IMR-90 (cell line): ENCODE data around the gene LIN52. TPM values are rescaled to one million over a fixed set of nuclear protein-coding genes. Genes with fewer than 3 reads are reported as not detected.

Experiments
- ATAC-seq: fragments of 200-7000 bp; cut with Tn5 transposase; 2 replicates; pipeline ENCODE4 v1.9.1; 2020; ENCODE audit warnings: low read depth, mild to moderate bottlenecking, moderate library complexity
- BruUV-seq: library from RNA; stranded (reverse); fragments of 400-500 nt; replicated peaks from 2 replicates; lab custom pipeline; 2021; lab: Mats Ljungman, UMichigan
- CTCF ChIA-PET: fragments of 300-600 bp; formaldehyde crosslinking; extraction: SDS; loops from one replicate; lab custom pipeline; 2021; ENCODE audit warnings: antibody characterized with exemption; lab: Yijun Ruan, JAX
- POLR2A ChIA-PET: fragments of 300-600 bp; sonication (Branson Sonifier 250); formaldehyde crosslinking; loops from one replicate; lab custom pipeline; 2022; ENCODE audit warnings: antibody characterized with exemption; ENCODE audit not compliant: unreplicated experiment; lab: Charles Lee
- DNase-seq: peaks from one replicate; pipeline ENCODE4 v3.0.0; 2013
- H2AFZ ChIP-seq: replicated peaks from 2 replicates; pipeline ENCODE3; 2013; ENCODE audit warnings: low read length, mild to moderate bottlenecking; ENCODE audit not compliant: poor library complexity
- H2AK5ac ChIP-seq: 2 replicates; pipeline ENCODE4 v1.6.1; 2013; ENCODE audit warnings: low read depth, low read length, inconsistent platforms
- H2AK9ac ChIP-seq: replicated peaks from 2 replicates; pipeline ENCODE3; 2013; ENCODE audit warnings: mild to moderate bottlenecking, low read depth, low read length, moderate library complexity; ENCODE audit not compliant: poor library complexity
- H2BK120ac ChIP-seq: 2 replicates; pipeline ENCODE4 v1.6.1; 2013; ENCODE audit warnings: low read depth, low read length, inconsistent platforms
- H2BK15ac ChIP-seq: 3 replicates; pipeline ENCODE4 v1.6.1; 2013; ENCODE audit warnings: low read depth, low read length, inconsistent platforms
- H2BK20ac ChIP-seq: 2 replicates; pipeline ENCODE4 v1.6.1; 2013; ENCODE audit warnings: low read depth, mild to moderate bottlenecking, inconsistent platforms, low read length, moderate library complexity
- H2BK5ac ChIP-seq: 2 replicates; pipeline ENCODE4 v1.6.1; 2013; ENCODE audit warnings: mild to moderate bottlenecking, low read depth, low read length, inconsistent platforms; ENCODE audit not compliant: poor library complexity, severe bottlenecking
- H3K14ac ChIP-seq: replicated peaks from 2 replicates; pipeline ENCODE4 v1.6.1; 2013; ENCODE audit warnings: low read depth, low read length, inconsistent platforms
- H3K18ac ChIP-seq: 2 replicates; pipeline ENCODE4 v1.6.1; 2013; ENCODE audit warnings: low read depth, low read length, control low read depth
- H3K23ac ChIP-seq: 2 replicates; pipeline ENCODE4 v1.6.1; 2013; ENCODE audit warnings: low read depth, low read length, inconsistent platforms
- H3K27ac ChIP-seq: 2 replicates; pipeline ENCODE4 v1.5.1; 2013; ENCODE audit warnings: mild to moderate bottlenecking, control low read depth, low read length; ENCODE audit not compliant: insufficient read depth
- H3K27me3 ChIP-seq: 2 replicates; pipeline ENCODE4 v1.6.1; 2013; ENCODE audit warnings: low read length; ENCODE audit not compliant: control insufficient read depth, insufficient read depth
- H3K36me3 ChIP-seq: 2 replicates; pipeline ENCODE4 v1.6.1; 2013; ENCODE audit warnings: low read length, mixed read lengths; ENCODE audit not compliant: control insufficient read depth, insufficient read depth
- H3K4ac ChIP-seq: 2 replicates; pipeline ENCODE4 v1.6.1; 2013; ENCODE audit warnings: low read depth, low read length, inconsistent platforms
- H3K4me1 ChIP-seq: 2 replicates; pipeline ENCODE4 v1.6.1; 2013; ENCODE audit warnings: low read length, mixed read lengths; ENCODE audit not compliant: control insufficient read depth, insufficient read depth
- H3K4me2 ChIP-seq: 2 replicates; pipeline ENCODE4 v1.6.1; 2013; ENCODE audit warnings: low read depth, mild to moderate bottlenecking, control low read depth, low read length, moderate library complexity
- H3K4me3 ChIP-seq: 2 replicates; pipeline ENCODE4 v1.5.1; 2013; ENCODE audit warnings: low read depth, mild to moderate bottlenecking, control low read depth, low read length, moderate library complexity; ENCODE audit not compliant: insufficient read depth
- H3K56ac ChIP-seq: 2 replicates; pipeline ENCODE4 v1.6.1; 2013; ENCODE audit warnings: low read length, inconsistent platforms; ENCODE audit not compliant: insufficient read depth; ENCODE audit errors: extremely low read depth
- H3K79me1 ChIP-seq, 2 experiments: 2 replicates each; pipeline ENCODE4 v1.6.1; 2013; ENCODE audit warnings: low read length in 2 of 2, inconsistent platforms in 1 of 2, low read depth in 1 of 2
- H3K9ac ChIP-seq: 2 replicates; pipeline ENCODE4 v1.6.1; 2013; ENCODE audit warnings: low read depth, low read length, control low read depth
- H3K9me1 ChIP-seq: 2 replicates; pipeline ENCODE4 v1.6.1; 2013; ENCODE audit warnings: low read length, inconsistent platforms; ENCODE audit not compliant: insufficient read depth
- H3K9me3 ChIP-seq: 2 replicates; pipeline ENCODE4 v1.6.1; 2013; ENCODE audit warnings: low read length; ENCODE audit not compliant: control insufficient read depth, insufficient read depth
- H4K20me1 ChIP-seq: 2 replicates; pipeline ENCODE4 v1.6.1; 2013; ENCODE audit warnings: low read length, inconsistent platforms; ENCODE audit not compliant: insufficient read depth
- H4K5ac ChIP-seq: 2 replicates; pipeline ENCODE4 v1.6.1; 2013; ENCODE audit warnings: mild to moderate bottlenecking, low read depth, low read length, control low read depth
- H4K8ac ChIP-seq, 2 experiments: 2 replicates each; pipeline ENCODE4 v1.6.1; 2013; ENCODE audit warnings: low read depth in 2 of 2, low read length in 2 of 2, control low read depth in 1 of 2, inconsistent platforms in 1 of 2
- H4K91ac ChIP-seq: 2 replicates; pipeline ENCODE4 v1.6.1; 2013; ENCODE audit warnings: low read depth, low read length, inconsistent platforms; ENCODE audit not compliant: insufficient read depth
- BHLHE40 ChIP-seq: fragments of 150-350 bp; IDR thresholded peaks from 2 replicates; pipeline ENCODE4 v1.6.1; 2016; ENCODE audit warnings: mild to moderate bottlenecking, low read depth, low read length
- CEBPB ChIP-seq: IDR thresholded peaks from 2 replicates; pipeline ENCODE4 v1.6.1; 2012; ENCODE audit warnings: low read depth, low read length, improper control_type of control experiment
- CHD1 ChIP-seq: IDR thresholded peaks from 2 replicates; pipeline ENCODE4 v1.6.1; 2012; ENCODE audit warnings: low read depth, low read length, improper control_type of control experiment
- ELK1 ChIP-seq: fragments of 150-350 bp; IDR thresholded peaks from 2 replicates; pipeline ENCODE4 v1.6.1; 2016; ENCODE audit warnings: low read depth, mild to moderate bottlenecking, low read length, moderate library complexity, borderline replicate concordance
- FOS ChIP-seq: fragments of 150-350 bp; IDR thresholded peaks from 2 replicates; pipeline ENCODE4 v1.6.1; 2016; ENCODE audit warnings: low read depth, low read length
- MAFK ChIP-seq: IDR thresholded peaks from 2 replicates; pipeline ENCODE4 v1.6.1; 2012; ENCODE audit warnings: low read depth, low read length, improper control_type of control experiment
- MAZ ChIP-seq: IDR thresholded peaks from 2 replicates; pipeline ENCODE4 v1.6.1; 2012; ENCODE audit warnings: low read depth, mild to moderate bottlenecking, low read length, improper control_type of control experiment, moderate library complexity, borderline replicate concordance
- MXI1 ChIP-seq: IDR thresholded peaks from 2 replicates; pipeline ENCODE4 v1.6.1; 2012; ENCODE audit warnings: low read depth, mild to moderate bottlenecking, low read length, moderate library complexity, borderline replicate concordance
- NFE2L2 ChIP-seq: fragments of 150-350 bp; IDR thresholded peaks from 2 replicates; pipeline ENCODE4 v1.6.1; 2016; ENCODE audit warnings: low read depth, mild to moderate bottlenecking, low read length
- POLR2A ChIP-seq: IDR thresholded peaks from 2 replicates; pipeline ENCODE4 v1.6.1; 2012; ENCODE audit warnings: mild to moderate bottlenecking, low read depth, low read length
- RAD21 ChIP-seq: IDR thresholded peaks from 2 replicates; pipeline ENCODE4 v1.6.1; 2012; ENCODE audit warnings: low read length, improper control_type of control experiment
- RCOR1 ChIP-seq: IDR thresholded peaks from 2 replicates; pipeline ENCODE4 v1.6.1; 2012; ENCODE audit warnings: mild to moderate bottlenecking, low read length, improper control_type of control experiment; ENCODE audit not compliant: insufficient replicate concordance
- RFX5 ChIP-seq: IDR thresholded peaks from 2 replicates; pipeline ENCODE4 v1.8.0; 2012; ENCODE audit warnings: low read depth, mild to moderate bottlenecking, low read length, moderate library complexity
- SMC3 ChIP-seq: fragments of 150-350 bp; IDR thresholded peaks from 2 replicates; pipeline ENCODE4 v1.6.1; 2016; ENCODE audit warnings: low read depth, mild to moderate bottlenecking, antibody characterized with exemption, low read length, moderate library complexity
- USF2 ChIP-seq: fragments of 150-350 bp; IDR thresholded peaks from 2 replicates; pipeline ENCODE4 v1.6.1; 2017; ENCODE audit warnings: mild to moderate bottlenecking, antibody characterized with exemption, low read length, low read depth
- WGBS, 2 experiments: methylation state at CpG; one replicate each; pipeline versions ENCODE4 v1.1.5 to v1.1.7; 2013; ENCODE audit warnings: missing lambda C conversion rate in 2 of 2; ENCODE audit not compliant: insufficient read length in 1 of 2; ENCODE audit errors: extremely low coverage in 2 of 2; 5-methylcytosine and 5-hydroxymethylcytosine counted together
- dilution Hi-C: fragments of 300-500 bp; cut with HindIII; formaldehyde crosslinking; loops from one replicate; pipeline ENCODE4 v1.14.3; 2018; ENCODE audit warnings: low sequenced_read_pairs; ENCODE audit not compliant: unreplicated experiment
- in situ Hi-C: fragments of 300-500 bp; cut with MboI; formaldehyde crosslinking; loops from 3 replicates; pipeline ENCODE4 v1.14.3; 2019; ENCODE audit warnings: low sequenced_read_pairs, inconsistent platforms, mixed read lengths
- intact Hi-C: fragments of 100-400 bp; cut with micrococcal nuclease; formaldehyde crosslinking; loops from 2 replicates; pipeline ENCODE4 v1.10.0; 2022
- polyA plus RNA-seq, 3 experiments: library from polyadenylated mRNA; depleted of rRNA; stranded (reverse); fragments of >200 nt; gene quantifications; 2 replicates each; pipeline ENCODE4 v1.2.3, GENCODE V29; 2012; ENCODE audit warnings: low replicate concordance in 1 of 3
- total RNA-seq: library from RNA; depleted of rRNA; stranded (reverse); fragments of >200 nt; gene quantifications from 2 replicates; pipeline ENCODE4 v1.2.3, GENCODE V29; 2012
- TF ChIP-seq, protein P1 (sequence below): conservative IDR thresholded peaks from 2 replicates; pipeline ENCODE4 v1.5.1; 2012; ENCODE audit warnings: mild to moderate bottlenecking, low read depth, low read length, improper control_type of control experiment

The LIN52 gene
- total and polyA plus RNA-seq, 2 of the 4 experiments (the other 2 are of a cell fraction): 6.1 to 11.5 TPM

DNA sequence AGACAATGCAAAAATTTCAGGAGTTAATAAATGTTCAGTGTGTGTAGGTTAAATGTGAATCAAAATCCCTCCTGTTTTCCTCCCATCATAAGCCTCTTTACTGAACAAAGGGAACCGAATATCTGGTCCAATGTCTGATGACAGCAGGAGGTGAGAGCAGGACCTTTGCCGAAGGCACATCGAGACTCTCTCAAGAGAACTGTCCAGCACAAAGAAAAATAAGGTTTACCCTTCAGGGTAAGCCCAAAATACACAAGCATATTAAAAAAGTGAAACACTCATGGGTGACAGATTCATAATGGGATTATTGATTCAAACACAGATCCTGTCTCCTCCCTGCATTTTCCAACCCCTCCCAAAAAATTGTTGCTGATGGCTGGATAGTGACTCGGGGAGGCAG is 150.3 kb downstream of the LIN52 start:
- Histone ChIP-seq H3K4me3 (no peak overlapping the region), H3K36me3 (no peaks in the 10 kb centered on the region), H3K56ac (no peak overlapping the region), H4K20me1 (no peaks in the 10 kb centered on the region), H4K8ac (no peak overlapping the region), H3K14ac (no peak overlapping the region), H2BK5ac (no peak overlapping the region), H3K9me1 (no peaks in the 10 kb centered on the region), H3K4ac (no peak overlapping the region), H3K4me1 (no peaks in the 10 kb centered on the region), H3K23ac (no peak overlapping the region), H3K9ac (no peak overlapping the region), H4K5ac (no peak overlapping the region), H3K4me2 (no peak overlapping the region), H2AK5ac (no peak overlapping the region), H2AFZ (no peak overlapping the region), H2BK120ac (no peak overlapping the region), H3K18ac (no peak overlapping the region), H3K79me1 (no peaks in the 10 kb centered on the region), H2BK20ac (no peak overlapping the region), H2BK15ac (no peak overlapping the region), H3K27ac (no peak overlapping the region), H4K91ac (no peak overlapping the region), H3K9me3 (peaks cover 7% of the 10 kb centered on the region), H3K27me3 (peaks cover 60% of the 10 kb centered on the region), H2AK9ac (no peak overlapping the region)
- in situ Hi-C loops: no loop called here
- ATAC-seq: no peak
- DNase-seq: no peak
- TF ChIP-seq USF2 (no peak), RAD21 (no peak), FOS (no peak), RCOR1 (no peak), CHD1 (no peak), POLR2A (no peak), CEBPB (no peak), ELK1 (no peak), SMC3 (no peak), BHLHE40 (no peak), MXI1 (no peak), MAZ (no peak), NFE2L2 (no peak), MAFK (no peak), RFX5 (no peak)
- TF ChIP-seq, protein P1, sequence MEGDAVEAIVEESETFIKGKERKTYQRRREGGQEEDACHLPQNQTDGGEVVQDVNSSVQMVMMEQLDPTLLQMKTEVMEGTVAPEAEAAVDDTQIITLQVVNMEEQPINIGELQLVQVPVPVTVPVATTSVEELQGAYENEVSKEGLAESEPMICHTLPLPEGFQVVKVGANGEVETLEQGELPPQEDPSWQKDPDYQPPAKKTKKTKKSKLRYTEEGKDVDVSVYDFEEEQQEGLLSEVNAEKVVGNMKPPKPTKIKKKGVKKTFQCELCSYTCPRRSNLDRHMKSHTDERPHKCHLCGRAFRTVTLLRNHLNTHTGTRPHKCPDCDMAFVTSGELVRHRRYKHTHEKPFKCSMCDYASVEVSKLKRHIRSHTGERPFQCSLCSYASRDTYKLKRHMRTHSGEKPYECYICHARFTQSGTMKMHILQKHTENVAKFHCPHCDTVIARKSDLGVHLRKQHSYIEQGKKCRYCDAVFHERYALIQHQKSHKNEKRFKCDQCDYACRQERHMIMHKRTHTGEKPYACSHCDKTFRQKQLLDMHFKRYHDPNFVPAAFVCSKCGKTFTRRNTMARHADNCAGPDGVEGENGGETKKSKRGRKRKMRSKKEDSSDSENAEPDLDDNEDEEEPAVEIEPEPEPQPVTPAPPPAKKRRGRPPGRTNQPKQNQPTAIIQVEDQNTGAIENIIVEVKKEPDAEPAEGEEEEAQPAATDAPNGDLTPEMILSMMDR: no peak
- intact Hi-C loops: no loop called here
- ChIA-PET POLR2A (no interaction called here), CTCF (no interaction called here)
- WGBS, 2 experiments: no CpG with 5 or more reads among the region's 4 CpGs
- dilution Hi-C loops: no loop called here
- BruUV-seq: no TSS peak
